ENCODE measurements around the gene PKLR.

Gene PKLR

DNA sequence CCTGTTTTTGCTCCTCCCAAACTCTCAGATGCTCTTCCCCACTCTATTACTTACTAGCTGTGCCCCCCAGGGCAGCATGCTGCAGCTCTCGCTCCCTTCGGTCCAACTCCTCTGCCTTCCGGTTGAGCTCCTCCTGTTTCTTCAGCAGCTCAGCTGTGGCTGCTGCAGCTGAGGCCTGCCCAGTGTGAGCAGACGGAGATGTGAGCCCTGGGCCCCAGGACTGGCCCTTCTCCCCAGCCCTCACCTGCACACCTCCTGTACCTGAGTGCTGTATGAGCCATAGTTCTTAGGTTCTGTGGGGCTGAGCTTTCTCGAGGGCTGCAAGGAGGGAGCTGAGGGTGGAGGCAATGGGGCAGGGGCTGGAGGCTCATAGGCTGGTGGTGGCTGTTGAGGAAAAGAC, 41.0 kb downstream of the PKLR start:
- Histone ChIP-seq H3K36me3 (ENCODE audit: control insufficient read depth, low read length) (peaks cover 67% of the 10 kb centered on the region), H3K9me2 (replicated peaks; ENCODE audit: control insufficient read depth, low read length) (no peaks in the 10 kb centered on the region), H3K9me3 (ENCODE audit: control insufficient read depth, insufficient read depth, low read length) (no peaks in the 10 kb centered on the region), H3K4me1 (ENCODE audit: control insufficient read depth, low read length) (peaks cover 27% of the 10 kb centered on the region), H3K4me3 (ENCODE audit: low read length) (no peak overlapping the region), H3K27me3 (ENCODE audit: control insufficient read depth, low read length) (no peaks in the 10 kb centered on the region), H3F3A (ENCODE audit: control insufficient read depth, insufficient read depth) (peaks cover 28% of the 10 kb centered on the region), H4K20me1 (ENCODE audit: control insufficient read depth, insufficient read depth, low read depth, low read length) (no peaks in the 10 kb centered on the region), H3K27ac (ENCODE audit: low read depth, low read length) (no peak overlapping the region), H3K4me2 (ENCODE audit: low read length) (peak overlapping the region; percentile 91; the same call in 1 of the 2 replicates), H3K79me2 (ENCODE audit: control insufficient read depth, low read length) (peaks cover 21% of the 10 kb centered on the region)
- TF ChIP-seq EZH2phosphoT487 (IDR thresholded peaks at IDR 0.05; ENCODE audit: borderline replicate concordance, low read length): no peak
- TF ChIP-seq, protein P1, sequence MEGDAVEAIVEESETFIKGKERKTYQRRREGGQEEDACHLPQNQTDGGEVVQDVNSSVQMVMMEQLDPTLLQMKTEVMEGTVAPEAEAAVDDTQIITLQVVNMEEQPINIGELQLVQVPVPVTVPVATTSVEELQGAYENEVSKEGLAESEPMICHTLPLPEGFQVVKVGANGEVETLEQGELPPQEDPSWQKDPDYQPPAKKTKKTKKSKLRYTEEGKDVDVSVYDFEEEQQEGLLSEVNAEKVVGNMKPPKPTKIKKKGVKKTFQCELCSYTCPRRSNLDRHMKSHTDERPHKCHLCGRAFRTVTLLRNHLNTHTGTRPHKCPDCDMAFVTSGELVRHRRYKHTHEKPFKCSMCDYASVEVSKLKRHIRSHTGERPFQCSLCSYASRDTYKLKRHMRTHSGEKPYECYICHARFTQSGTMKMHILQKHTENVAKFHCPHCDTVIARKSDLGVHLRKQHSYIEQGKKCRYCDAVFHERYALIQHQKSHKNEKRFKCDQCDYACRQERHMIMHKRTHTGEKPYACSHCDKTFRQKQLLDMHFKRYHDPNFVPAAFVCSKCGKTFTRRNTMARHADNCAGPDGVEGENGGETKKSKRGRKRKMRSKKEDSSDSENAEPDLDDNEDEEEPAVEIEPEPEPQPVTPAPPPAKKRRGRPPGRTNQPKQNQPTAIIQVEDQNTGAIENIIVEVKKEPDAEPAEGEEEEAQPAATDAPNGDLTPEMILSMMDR (IDR thresholded peaks at IDR 0.05; ENCODE audit: low read depth, low read length, poor library complexity, severe bottlenecking): no peak

DNA sequence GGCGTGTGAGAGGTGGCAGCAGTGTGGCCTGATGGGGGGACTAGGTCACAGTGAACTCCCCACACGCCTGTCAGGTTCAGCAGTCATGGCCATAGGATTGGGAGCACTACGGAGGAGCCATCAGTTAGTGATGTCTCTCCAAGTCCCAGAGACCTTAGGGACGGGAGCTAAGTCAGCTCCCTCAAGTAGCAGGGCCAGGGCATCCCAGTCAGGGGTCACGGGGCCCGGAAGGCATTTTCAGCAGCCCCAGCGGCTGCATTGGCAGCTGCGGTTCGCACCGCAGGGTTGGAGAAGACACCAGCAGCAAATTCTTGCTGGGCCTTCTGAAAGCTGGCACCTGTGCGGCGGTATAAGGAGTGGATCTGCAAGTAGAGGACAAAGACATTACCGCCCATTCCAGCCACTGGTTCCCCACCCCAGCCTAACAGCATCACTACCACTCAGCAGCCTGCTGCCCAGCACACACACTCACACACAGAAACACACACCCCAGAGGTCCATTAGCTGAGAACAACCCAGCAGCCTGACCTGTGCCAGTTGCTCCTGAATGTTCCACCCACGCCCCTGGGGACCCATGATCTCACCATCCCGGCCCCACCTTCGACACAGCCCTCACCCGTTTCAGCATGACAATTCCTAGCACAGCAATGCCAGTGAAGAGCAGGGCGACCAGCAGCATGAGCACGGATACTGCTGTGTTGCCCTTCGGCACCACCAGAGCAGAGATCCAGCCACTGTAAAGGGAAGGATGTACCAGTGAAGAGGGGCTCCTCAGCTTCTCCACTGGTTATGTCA, 45.0 kb downstream of the PKLR start:
- Histone ChIP-seq H4K20me1 (ENCODE audit: control insufficient read depth, insufficient read depth, low read depth, low read length) (no peaks in the 10 kb centered on the region), H3K27ac (ENCODE audit: low read depth, low read length) (no peak overlapping the region), H3K79me2 (ENCODE audit: control insufficient read depth, low read length) (peaks cover 25% of the 10 kb centered on the region), H3K4me3 (ENCODE audit: low read length) (peak overlapping the region; percentile 95), H3F3A (ENCODE audit: control insufficient read depth, insufficient read depth) (peaks cover 10% of the 10 kb centered on the region; the same call in 1 of the 2 replicates), H3K27me3 (ENCODE audit: control insufficient read depth, low read length) (no peaks in the 10 kb centered on the region), H3K4me2 (ENCODE audit: low read length) (peak overlapping the region; percentile 98), H3K9me2 (replicated peaks; ENCODE audit: control insufficient read depth, low read length) (no peaks in the 10 kb centered on the region), H3K9me3 (ENCODE audit: control insufficient read depth, insufficient read depth, low read length) (no peaks in the 10 kb centered on the region), H3K4me1 (ENCODE audit: control insufficient read depth, low read length) (peaks cover 36% of the 10 kb centered on the region), H3K36me3 (ENCODE audit: control insufficient read depth, low read length) (peaks cover 40% of the 10 kb centered on the region)
- TF ChIP-seq EZH2phosphoT487 (IDR thresholded peaks at IDR 0.05; ENCODE audit: borderline replicate concordance, low read length): no peak
- TF ChIP-seq, protein P1 (IDR thresholded peaks at IDR 0.05; ENCODE audit: low read depth, low read length, poor library complexity, severe bottlenecking): no peak

DNA sequence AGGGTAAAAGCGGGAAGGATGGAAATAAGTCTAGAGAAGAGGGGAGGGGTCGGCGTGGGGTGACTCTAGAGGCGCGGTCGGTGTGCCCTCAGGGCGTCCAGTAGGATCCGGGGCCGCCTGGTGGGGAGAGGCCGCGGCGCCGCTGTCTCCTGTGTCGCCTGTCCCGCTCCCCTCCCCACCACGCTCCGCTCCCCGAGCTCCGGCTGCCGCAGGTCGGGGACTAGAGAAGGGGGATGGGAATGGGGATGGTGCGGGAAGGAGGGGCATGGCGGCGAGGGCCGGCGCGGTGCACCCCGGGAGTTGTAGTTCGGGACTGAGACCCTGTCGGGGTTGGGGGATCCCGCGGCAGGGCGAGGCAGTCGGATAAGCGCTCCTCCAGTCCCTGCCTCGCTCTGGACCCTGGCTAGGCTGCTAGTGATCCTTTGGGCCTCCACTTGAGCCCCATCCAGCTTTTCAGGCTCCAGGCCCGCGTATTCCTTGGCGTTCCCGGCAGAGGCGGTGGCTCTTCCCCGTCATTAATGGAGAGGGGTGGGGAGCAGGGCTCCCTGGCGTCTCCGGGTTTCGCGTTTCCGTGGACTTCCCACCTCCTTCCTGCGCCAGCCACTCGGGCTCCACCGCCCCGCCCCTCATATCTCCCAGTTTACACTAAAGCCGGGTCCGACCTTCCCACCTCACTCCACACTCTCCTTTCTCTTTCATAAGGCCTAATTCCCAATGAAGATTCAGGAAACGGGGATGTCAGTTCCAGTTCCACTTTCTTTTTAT, 45.8 kb downstream of the PKLR start, which contains the start of gene ENTREP3:
Gene ENTREP3 (minus strand): TSS at position 241 of the 765 bp plus-strand sequence. CDS start 606 bp downstream, outside the sequence.
- H3K4me1 ChIP-seq (ENCODE audit: control insufficient read depth, low read length): peaks cover 33% of the 10 kb centered on the region
- H3K4me3 ChIP-seq (ENCODE audit: low read length): peak within 1 kb of the TSS; percentile 95
- peaks cover 17% of the 10 kb centered on the region for H3K79me2 ChIP-seq (ENCODE audit: control insufficient read depth, low read length)
- H3K4me2 ChIP-seq (ENCODE audit: low read length): peak within 1 kb of the TSS; percentile 98
- no peaks in the 10 kb centered on the region for H4K20me1 ChIP-seq (ENCODE audit: control insufficient read depth, insufficient read depth, low read depth, low read length)
- H3K27ac ChIP-seq (ENCODE audit: low read depth, low read length): peak within 1 kb of the TSS; percentile 32; the same call in 1 of the 2 replicates
- H3K9me2 ChIP-seq (replicated peaks; ENCODE audit: control insufficient read depth, low read length): no peaks in the 10 kb centered on the region
- H3K36me3 ChIP-seq (ENCODE audit: control insufficient read depth, low read length): peaks cover 38% of the 10 kb centered on the region
- TF ChIP-seq EZH2phosphoT487 (IDR thresholded peaks at IDR 0.05; ENCODE audit: borderline replicate concordance, low read length): no peak
- TF ChIP-seq, protein P1 (IDR thresholded peaks at IDR 0.05; ENCODE audit: low read depth, low read length, poor library complexity, severe bottlenecking): no peak
- H3K27me3 ChIP-seq (ENCODE audit: control insufficient read depth, low read length): no peaks in the 10 kb centered on the region
- H3F3A ChIP-seq (ENCODE audit: control insufficient read depth, insufficient read depth): peaks cover 11% of the 10 kb centered on the region; the same call in 1 of the 2 replicates
- H3K9me3 ChIP-seq (ENCODE audit: control insufficient read depth, insufficient read depth, low read length): no peaks in the 10 kb centered on the region

Data from DOHH2 (cell line).